Erythroblast (primary cell): Measurements from ENCODE around the gene CDKN2AIPNL.
"Not testable (repeated sequence)": the region's sequence is repeated elsewhere in the genome, so short reads cannot be mapped to it uniquely, and the experiment has no call there.

Source experiments
- DNase-seq, 2 experiments: peaks; one replicate each; lab custom pipeline; 2025; lab: John Stamatoyannopoulos, UW
- GATA1 ChIP-seq: IDR thresholded peaks from 2 replicates; pipeline ENCODE4 v1.6.1; 2011; ENCODE audit warnings: low read depth, mild to moderate bottlenecking, control low read depth, low read length, moderate library complexity
- POLR2A ChIP-seq: IDR thresholded peaks from 2 replicates; pipeline ENCODE4 v1.6.1; 2011; ENCODE audit warnings: mild to moderate bottlenecking, low read length

Gene CDKN2AIPNL

DNA sequence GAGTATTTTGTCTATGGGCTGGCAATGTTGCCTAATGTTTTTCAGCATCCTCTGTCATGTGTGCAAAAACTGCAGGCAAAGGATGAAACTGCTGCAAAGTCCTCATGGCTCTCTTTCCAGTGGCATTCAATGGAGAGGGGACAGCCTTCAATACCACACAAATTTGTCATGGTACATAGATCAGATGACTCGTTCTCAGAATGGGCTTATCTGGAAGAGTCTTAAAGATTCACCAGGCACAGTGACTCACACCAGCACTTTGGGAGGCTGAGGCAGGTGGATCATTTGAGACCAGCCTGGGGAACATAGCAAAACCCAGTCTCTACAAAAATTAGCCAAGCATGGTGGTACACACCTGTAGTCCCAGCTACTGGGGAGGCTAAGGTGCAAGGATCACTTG is 5.3 kb downstream of the CDKN2AIPNL start:
- TF ChIP-seq GATA1, result no peak
- peak in 1 of 2 experiments; percentile 21 for DNase-seq

DNA sequence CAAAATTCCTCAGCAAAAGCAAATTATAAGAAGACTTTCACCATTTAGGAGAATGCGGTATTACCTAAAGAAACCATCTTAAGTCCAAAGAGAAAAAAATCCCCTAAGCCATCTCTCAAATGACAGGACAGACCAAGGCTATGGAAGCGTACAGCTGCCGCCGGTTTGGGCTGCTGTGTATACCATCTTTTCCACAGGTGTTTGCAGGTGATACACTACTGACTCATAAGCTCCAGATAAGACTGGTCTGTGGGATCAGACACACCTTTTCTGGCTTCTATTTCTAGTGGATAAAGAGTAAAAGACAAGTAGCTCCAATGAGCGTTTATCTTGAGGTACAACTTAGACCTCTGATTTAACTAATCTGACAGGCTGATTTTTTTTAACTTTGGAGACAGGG is 7.7 kb downstream of the CDKN2AIPNL start:
- no peak for TF ChIP-seq POLR2A
- no peak for TF ChIP-seq GATA1
- no peak for DNase-seq

DNA sequence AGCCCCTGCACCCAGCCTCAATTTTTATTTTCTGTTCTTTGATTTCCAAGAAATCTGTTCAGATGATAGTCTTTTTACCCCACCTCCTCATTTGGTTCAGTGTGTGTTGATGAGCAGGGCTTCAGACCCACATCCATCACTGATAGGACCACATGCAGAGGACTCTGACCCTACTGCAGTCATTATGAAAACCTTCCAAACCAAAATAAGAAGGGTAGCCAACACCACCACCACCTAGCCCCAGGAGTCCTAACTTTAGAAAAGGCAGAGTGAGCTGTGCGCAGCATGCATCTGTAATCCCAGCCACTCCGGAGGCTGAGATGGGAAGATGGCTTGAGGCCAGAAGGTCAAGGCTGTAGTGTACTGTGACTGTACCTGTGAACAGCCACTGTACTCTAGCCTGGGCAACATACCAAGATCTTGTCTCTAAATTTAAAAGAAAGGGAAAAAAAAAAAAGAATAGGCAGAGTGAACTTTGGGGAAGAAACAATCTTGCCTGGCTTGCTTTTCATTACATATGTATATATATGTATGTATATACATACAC is 13.0 kb downstream of the CDKN2AIPNL start:
- TF ChIP-seq POLR2A, result no peak
- no peak for TF ChIP-seq GATA1
- DNase-seq, result no peak

DNA sequence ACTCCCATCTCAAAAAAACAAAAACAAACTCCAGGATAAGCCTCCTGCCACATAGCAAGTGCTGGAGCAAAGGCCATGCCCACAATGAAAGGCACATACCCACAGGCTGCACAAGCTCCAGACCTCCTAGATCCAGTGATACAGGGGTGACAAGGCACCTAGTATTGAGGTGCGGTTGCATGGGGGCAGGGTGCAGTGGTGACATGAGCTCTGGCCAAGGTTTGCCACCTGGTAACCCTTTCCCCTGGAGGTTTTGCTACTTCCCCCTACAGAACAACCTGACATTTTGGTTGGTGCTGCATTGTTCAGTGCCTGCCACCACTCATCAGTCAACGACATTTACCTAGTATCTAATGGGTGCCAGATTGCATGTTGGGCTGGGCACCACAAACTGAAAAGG is 14.5 kb downstream of the CDKN2AIPNL start:
- no peak for TF ChIP-seq GATA1
- no peak for DNase-seq

DNA sequence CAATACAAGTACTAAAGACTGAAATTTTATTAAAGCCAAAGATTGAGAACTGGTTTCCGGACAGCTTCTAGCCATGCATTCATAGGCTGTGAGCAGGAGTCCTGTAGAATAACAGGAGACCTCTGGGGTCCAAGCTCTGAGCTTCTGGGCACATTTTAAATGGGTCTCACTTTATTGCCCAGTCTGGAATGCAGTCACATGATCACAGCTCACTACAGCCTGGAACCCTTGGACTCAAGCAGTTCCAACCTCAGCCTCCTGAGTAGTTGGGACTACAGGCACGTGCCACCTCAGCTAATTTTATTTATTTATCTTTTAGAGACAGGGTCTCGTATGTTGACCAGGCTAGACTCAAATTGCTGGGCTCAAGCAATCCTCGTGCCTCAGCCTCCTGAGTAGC is 15.4 kb downstream of the CDKN2AIPNL start:
- no peak for TF ChIP-seq POLR2A
- TF ChIP-seq GATA1, result no peak
- no peak for DNase-seq

- no peak for TF ChIP-seq GATA1
- DNase-seq, result no peak
Observed at GRCh38 chr5:134394932-134395331, 16.7 kb downstream of the CDKN2AIPNL start.

GRCh38 chr5:134392301-134392700 is 19.4 kb downstream of the CDKN2AIPNL start:
- DNase-seq, result no peak
- TF ChIP-seq POLR2A (no peak), GATA1 (no peak)

DNA sequence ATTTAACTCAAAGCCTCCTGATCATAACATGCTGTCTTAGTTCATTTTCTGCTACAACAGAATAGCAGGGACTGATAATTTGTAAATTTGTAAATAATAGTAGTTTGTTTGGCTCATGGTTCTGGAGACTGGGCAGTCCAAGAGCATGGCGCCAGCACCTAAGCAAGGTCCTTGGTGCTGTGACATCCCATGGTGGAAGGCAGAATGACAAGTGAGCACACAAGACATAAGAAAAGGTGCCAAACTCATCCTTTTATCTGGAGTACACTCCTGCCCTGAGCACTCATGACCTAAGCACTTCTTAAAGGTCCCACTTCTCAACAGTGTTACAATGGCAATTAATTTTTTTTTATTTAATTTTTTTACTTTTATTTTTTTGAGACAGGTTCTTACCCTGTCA is 24.2 kb downstream of the CDKN2AIPNL start:
- DNase-seq, result no peak
- no peak for TF ChIP-seq POLR2A

DNA sequence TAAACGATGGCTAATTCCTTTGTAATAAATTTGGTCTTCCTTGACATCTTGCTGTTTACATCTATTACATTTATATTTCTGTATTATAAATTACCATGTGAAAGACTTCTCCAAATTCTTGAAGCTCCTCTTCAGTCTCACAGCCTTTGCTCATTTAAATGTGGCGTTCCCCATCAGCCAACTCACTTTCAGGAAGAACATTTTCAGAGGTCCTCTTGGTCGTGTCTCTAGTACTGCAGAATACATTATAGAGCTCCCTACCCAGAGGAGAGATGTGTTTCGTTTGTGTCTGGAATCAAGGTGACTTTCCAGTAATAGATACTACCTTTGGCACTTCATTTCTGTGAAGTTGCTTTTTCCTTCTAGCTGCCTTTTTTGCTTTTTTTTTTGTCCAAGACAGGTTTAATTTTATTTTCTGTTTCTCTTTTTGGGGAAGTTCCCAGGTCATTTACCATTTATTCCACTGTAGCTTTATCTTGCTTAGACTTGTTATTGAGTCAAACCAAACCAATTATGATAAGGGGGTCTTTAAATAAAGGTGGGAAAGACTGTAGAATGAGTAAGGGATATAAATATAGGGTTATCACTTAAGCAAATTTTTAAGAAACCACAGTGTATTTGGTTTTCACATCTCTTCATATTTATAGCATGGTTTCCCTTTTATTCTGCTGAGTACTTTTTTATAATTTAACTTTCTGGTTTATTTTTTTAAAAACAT is 27.5 kb downstream of the CDKN2AIPNL start:
- DNase-seq, result no peak
- no peak for TF ChIP-seq GATA1
- no peak for TF ChIP-seq POLR2A

GRCh38 chr5:134382204-134382603 is 29.5 kb downstream of the CDKN2AIPNL start:
- DNase-seq, result not testable (repeated sequence)

GRCh38 chr5:134380346-134380745 is 31.3 kb downstream of the CDKN2AIPNL start:
- TF ChIP-seq GATA1 (no peak), POLR2A (no peak)
- DNase-seq, result no peak

DNA sequence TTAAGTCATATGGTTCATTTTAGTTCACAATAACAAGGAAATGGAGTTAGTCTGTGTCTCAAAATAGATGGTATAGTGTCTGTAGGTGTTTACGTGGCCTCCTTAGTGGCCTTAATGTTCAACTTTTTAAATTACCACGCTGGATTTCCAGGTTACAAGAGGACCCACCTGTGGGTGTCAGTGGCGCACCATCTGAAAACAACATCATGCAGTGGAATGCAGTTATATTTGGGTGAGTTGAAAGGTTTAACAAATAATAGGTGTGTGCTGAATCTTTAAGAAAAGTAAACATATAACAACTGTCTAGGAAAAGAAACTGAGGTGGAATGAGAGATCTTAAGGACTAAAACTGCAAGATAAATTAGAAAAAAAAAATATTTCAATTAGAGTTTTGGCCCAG is 37.4 kb downstream of the CDKN2AIPNL start:
- peak in 1 of 2 experiments; percentile 24 for DNase-seq
- TF ChIP-seq GATA1, result no peak
- TF ChIP-seq POLR2A, result no peak

DNA sequence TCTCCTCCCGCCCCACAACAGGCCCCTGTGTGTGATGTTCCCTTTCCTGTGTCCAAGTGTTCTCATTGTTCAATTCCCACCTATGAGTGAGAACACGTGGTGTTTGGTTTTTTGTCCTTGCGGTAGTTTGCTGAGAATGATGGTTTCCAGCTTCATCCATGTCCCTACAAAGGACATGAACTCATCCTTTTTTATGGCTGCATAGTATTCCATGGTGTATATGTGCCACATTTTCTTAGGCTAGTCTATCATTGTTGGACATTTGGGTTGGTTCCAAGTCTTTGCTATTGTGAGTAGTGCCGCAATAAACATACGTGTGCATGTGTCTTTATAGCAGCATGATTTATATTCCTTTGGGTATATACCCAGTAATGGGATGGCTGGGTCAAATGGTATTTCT is 38.0 kb downstream of the CDKN2AIPNL start:
- not testable (repeated sequence) for DNase-seq

DNA sequence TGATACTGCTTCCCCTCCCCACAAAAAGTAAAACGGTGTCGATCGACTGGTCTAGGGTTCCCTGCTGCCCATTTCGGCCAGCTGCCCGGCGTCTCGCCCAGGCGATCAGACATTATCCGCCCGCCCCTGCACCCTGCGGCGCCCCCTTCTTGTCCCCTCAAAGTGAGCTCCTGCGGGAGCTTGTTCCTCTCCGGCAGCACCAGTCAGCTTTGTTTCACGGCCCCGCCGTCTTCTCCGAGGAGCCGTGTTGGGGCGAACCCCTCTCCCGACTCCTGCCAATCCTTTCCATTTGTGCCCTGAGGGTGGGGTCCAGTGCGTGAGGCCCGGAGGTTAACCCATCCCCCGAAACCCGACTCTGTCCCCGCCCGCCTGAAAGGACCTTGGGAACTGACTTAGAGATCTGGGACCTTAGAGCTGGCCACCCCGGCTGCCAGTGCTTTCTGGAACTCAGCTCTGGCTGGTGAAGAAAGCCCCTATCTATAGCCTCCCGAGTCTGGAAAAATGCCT is 39.8 kb downstream of the CDKN2AIPNL start:
- TF ChIP-seq POLR2A, result no peak
- no peak for TF ChIP-seq GATA1
- peak; percentile 82 to 88 for DNase-seq
